Body of pancreas (tissue), 4 donors: ENCODE results near the gene SH2B3. TPM values are rescaled to one million over a fixed set of nuclear protein-coding genes. Genes with fewer than 3 reads are reported as not detected.
A peak's percentile ranks its signal among the peaks of the same experiment; 100 is the strongest.

Experiments
- ATAC-seq: fragments of 150-250 bp; one replicate; pipeline ENCODE4 v1.9.1; 2016
- DNase-seq, 4 donors: peaks; one replicate each; pipeline ENCODE4 v3.0.0-alpha.2; 2019
- H3K27ac ChIP-seq, 4 donors: fragments of 200-600 bp; sonication (generic); 1 replicate in 3 of 4; 2 replicates in 1 of 4; pipeline versions ENCODE4 v1.5.1 to v1.6.1; 2016 to 2019; ENCODE audit warnings: mild to moderate bottlenecking in 1 of 4, mixed read lengths in 1 of 4, moderate library complexity in 1 of 4
- H3K27me3 ChIP-seq, 2 donors: fragments of 200-600 bp; sonication (generic); one replicate each; pipeline ENCODE4 v1.6.0; 2016; ENCODE audit warnings: mild to moderate bottlenecking in 1 of 2
- H3K36me3 ChIP-seq, 2 donors: fragments of 200-600 bp; sonication (generic); replicated peaks in 1 of 2; 2 replicates each; pipeline ENCODE4 v1.5.1; 2016; ENCODE audit warnings: low read depth in 2 of 2; ENCODE audit not compliant: insufficient read depth in 1 of 2
- H3K4me1 ChIP-seq: fragments of 200-600 bp; sonication (generic); one replicate; pipeline ENCODE4 v1.6.0; 2016
- H3K4me3 ChIP-seq, 2 donors: fragments of 200-600 bp; sonication (generic); 1 replicate in 1 of 2; 2 replicates in 1 of 2; pipeline ENCODE4 v1.5.1; 2016 to 2019
- H3K9me3 ChIP-seq, 3 donors: fragments of 200-600 bp; sonication (generic); 1 replicate in 2 of 3; 2 replicates in 1 of 3; pipeline ENCODE4 v1.5.1; 2016
- POLR2A ChIP-seq, 3 donors: fragments of 450-650 bp; IDR thresholded peaks; one replicate each; pipeline ENCODE4 v1.6.1; 2016; ENCODE audit warnings: antibody characterized with exemption in 3 of 3, mild to moderate bottlenecking in 2 of 3
- WGBS, 2 donors: methylation state at CpG; one replicate each; pipeline ENCODE4 v1.1.5; 2017; 5-methylcytosine and 5-hydroxymethylcytosine counted together
- intact Hi-C: fragments of 100-400 bp; cut with DNase I; formaldehyde crosslinking; loops from one replicate; pipeline ENCODE4 v1.15.1; 2023
- total RNA-seq, 2 donors: library from RNA; depleted of rRNA; stranded (reverse); fragments of >200 nt; gene quantifications; one replicate each; pipeline ENCODE4 v1.1.0, GENCODE V29; 2016
- TF ChIP-seq, protein P1 (sequence below), 7 experiments: fragments of 450-650 bp in 4 of 7; fragments of 200-600 bp in 3 of 7; sonication (generic) in 3 of 7; IDR thresholded peaks; one replicate each; pipeline ENCODE4 v1.5.1; 2016 to 2019; ENCODE audit warnings: antibody characterized with exemption in 7 of 7

Gene SH2B3
- total RNA-seq, 2 donors from 2014 or later: 23.1 to 41.9 TPM

DNA sequence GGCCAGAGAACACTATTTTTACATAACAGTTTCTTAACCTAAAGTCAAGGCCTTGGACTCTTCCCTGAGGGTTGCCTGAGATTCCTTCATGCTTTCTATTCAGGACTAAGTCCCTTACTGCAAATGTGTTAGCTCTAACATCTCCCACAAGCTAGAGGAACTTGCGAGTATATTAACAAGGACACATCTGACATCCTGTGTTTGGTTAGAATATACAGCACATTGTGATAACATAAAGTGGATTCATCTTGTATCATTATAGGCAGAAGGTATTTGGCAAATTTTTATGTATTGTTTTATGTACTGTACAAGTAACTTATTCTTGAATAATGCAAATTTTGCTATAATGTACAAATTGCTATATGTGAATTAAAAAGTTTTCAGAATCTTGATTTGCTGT, 45.5 kb downstream of the SH2B3 start:
- intact Hi-C loops: loop anchor here (5.0 kb wide), 1 partner anchor 54 kb away; no protein-coding TSS in a partner anchor
- DNase-seq (no peak), ATAC-seq (no peak)
- Histone ChIP-seq H3K4me3 (no peak overlapping the region), H3K27me3 (no peaks in the 10 kb centered on the region), H3K27ac (no peak overlapping the region), H3K4me1 (peaks cover 21% of the 10 kb centered on the region), H3K9me3 (no peaks in the 10 kb centered on the region), H3K36me3 (peaks cover 0 to 22% of the 10 kb centered on the region in 2 donors)
- TF ChIP-seq, protein P1, sequence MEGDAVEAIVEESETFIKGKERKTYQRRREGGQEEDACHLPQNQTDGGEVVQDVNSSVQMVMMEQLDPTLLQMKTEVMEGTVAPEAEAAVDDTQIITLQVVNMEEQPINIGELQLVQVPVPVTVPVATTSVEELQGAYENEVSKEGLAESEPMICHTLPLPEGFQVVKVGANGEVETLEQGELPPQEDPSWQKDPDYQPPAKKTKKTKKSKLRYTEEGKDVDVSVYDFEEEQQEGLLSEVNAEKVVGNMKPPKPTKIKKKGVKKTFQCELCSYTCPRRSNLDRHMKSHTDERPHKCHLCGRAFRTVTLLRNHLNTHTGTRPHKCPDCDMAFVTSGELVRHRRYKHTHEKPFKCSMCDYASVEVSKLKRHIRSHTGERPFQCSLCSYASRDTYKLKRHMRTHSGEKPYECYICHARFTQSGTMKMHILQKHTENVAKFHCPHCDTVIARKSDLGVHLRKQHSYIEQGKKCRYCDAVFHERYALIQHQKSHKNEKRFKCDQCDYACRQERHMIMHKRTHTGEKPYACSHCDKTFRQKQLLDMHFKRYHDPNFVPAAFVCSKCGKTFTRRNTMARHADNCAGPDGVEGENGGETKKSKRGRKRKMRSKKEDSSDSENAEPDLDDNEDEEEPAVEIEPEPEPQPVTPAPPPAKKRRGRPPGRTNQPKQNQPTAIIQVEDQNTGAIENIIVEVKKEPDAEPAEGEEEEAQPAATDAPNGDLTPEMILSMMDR (IDR thresholded peaks at IDR 0.05): no peak
- TF ChIP-seq POLR2A (IDR thresholded peaks at IDR 0.05): no peak
- 40 to 49% methylated on average over 1 of the region's 1 CpG for WGBS, 2 donors

DNA sequence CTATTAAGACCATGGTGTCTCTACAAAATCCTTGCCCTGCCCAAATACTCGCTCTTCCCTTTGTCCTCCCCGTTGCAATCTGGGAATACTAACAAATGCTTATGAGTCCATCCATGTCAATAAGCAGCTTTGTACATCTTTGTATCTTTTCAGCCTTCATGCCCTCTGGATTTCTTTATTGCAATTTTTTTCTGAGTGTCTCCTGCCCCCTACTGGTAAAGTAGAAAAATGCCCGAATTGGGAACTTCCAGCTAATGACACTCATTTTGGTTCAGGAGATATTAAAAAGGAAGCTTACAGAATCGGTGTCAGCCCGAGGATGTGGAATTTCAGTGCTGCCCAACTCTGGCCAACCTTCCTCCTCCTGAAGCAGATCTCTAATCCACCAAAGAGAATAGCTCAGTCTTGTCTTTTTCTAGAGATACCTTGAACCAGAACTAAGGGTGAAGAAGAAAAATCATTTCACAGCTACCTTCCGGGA, 46.0 kb downstream of the SH2B3 start:
- intact Hi-C loops: loop anchor here (5.0 kb wide), 1 partner anchor 54 kb away; no protein-coding TSS in a partner anchor
- Histone ChIP-seq H3K27me3 (no peaks in the 10 kb centered on the region), H3K4me1 (peaks cover 17% of the 10 kb centered on the region), H3K9me3 (no peaks in the 10 kb centered on the region), H3K36me3 (peaks cover 0 to 22% of the 10 kb centered on the region in 2 donors), H3K4me3 (no peak overlapping the region), H3K27ac (no peak overlapping the region)
- TF ChIP-seq POLR2A (IDR thresholded peaks at IDR 0.05): no peak
- TF ChIP-seq, protein P1 (IDR thresholded peaks at IDR 0.05): peak; percentile 58 to 87 (median 80)
- ATAC-seq (peak; percentile 41), DNase-seq (peak in 1 of 4 donors; percentile 8)
- WGBS, 2 donors: 23 to 24% methylated on average over 6 of the region's 6 CpGs

GRCh38 chr12:111453071-111453989, 47.6 kb downstream of the SH2B3 start:
- Histone ChIP-seq H3K4me1 (peaks cover 8% of the 10 kb centered on the region), H3K36me3 (peaks cover 0 to 21% of the 10 kb centered on the region in 2 donors), H3K9me3 (no peaks in the 10 kb centered on the region), H3K27me3 (no peaks in the 10 kb centered on the region), H3K27ac (no peak overlapping the region), H3K4me3 (no peak overlapping the region)
- ATAC-seq (no peak), DNase-seq (peak in 1 of 4 donors; percentile 8)
- intact Hi-C loops: loop anchor here (5.0 kb wide), 1 partner anchor 56 kb away; no protein-coding TSS in a partner anchor
- TF ChIP-seq, protein P1 (IDR thresholded peaks at IDR 0.05): no peak
- no peak for TF ChIP-seq POLR2A (IDR thresholded peaks at IDR 0.05)
- 86 to 91% methylated on average over 15 to 25 of the region's 25 CpGs for WGBS, 2 donors

DNA sequence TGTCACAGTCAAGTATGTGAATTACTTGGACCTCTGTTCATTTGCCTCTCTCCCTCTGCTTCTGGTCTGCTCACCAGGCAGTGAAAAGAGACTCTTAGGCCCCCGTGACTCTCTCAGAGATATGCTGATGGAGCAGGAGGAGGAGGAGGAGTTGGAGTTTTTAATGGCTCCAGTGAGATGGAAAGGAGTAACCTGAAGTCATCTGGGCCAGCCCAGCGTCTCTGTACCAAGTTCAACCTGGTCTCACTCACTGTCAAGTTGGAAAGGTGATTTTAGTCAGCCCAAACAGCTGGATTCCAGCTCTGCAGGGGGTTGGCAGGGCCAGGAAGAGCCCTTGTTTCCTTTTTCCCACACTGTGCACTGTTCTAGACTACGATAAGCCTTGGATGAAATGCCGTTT, 48.6 kb downstream of the SH2B3 start:
- no peak for TF ChIP-seq POLR2A (IDR thresholded peaks at IDR 0.05)
- TF ChIP-seq, protein P1 (IDR thresholded peaks at IDR 0.05): no peak
- Histone ChIP-seq H3K27ac (no peak overlapping the region), H3K4me1 (peaks cover 11% of the 10 kb centered on the region), H3K9me3 (no peaks in the 10 kb centered on the region), H3K27me3 (no peaks in the 10 kb centered on the region), H3K4me3 (no peak overlapping the region), H3K36me3 (peaks cover 0 to 18% of the 10 kb centered on the region in 2 donors)
- intact Hi-C loops: loop anchor here (5.0 kb wide), 1 partner anchor 57 kb away; no protein-coding TSS in a partner anchor
- ATAC-seq (no peak), DNase-seq (peak in 1 of 4 donors; percentile 4)
- WGBS, 2 donors: 63 to 71% methylated on average over 4 of the region's 4 CpGs
